Measurements from ENCODE around the gene LTBP1. TPM values are rescaled to one million over a fixed set of nuclear protein-coding genes. Genes with fewer than 3 reads are reported as not detected.

LTBP1 gene
- total and polyA plus RNA-seq, 2 donors (not counting 1 experiment from before 2014, with no cell fraction given), result 0.69 TPM; not detected in 1

GRCh38 chr2:33391529-33392255 lies 444.9 kb downstream of the LTBP1 start:
- Histone ChIP-seq H3K4me1 (ENCODE audit: control insufficient read depth in 2 of 2, insufficient read depth in 2 of 2, low read length in 2 of 2) (no peaks in the 10 kb centered on the region), H4K20me1 (ENCODE audit: control insufficient read depth, insufficient read depth, low read length, poor library complexity, severe bottlenecking) (no peaks in the 10 kb centered on the region), H3K27me3 (replicated peaks in 1 of 4; ENCODE audit: control extremely low read depth in 1 of 4, control insufficient read depth in 3 of 4, insufficient read depth in 4 of 4, low read length in 3 of 4) (no peaks in the 10 kb centered on the region), H3K4me3 (ENCODE audit: control extremely low read depth in 1 of 5, extremely low read depth in 1 of 5, insufficient read depth in 1 of 5, low read depth in 2 of 5, low read length in 4 of 5) (no peak overlapping the region), H3K9me3 (ENCODE audit: control extremely low read depth in 1 of 3, control insufficient read depth in 2 of 3, insufficient read depth in 1 of 3, low read length in 2 of 3) (no peaks in the 10 kb centered on the region), H3K4me2 (replicated peaks; ENCODE audit: low read depth, low read length, poor library complexity, severe bottlenecking) (no peak overlapping the region), H2AFZ (ENCODE audit: insufficient read depth, low read depth, low read length, poor library complexity, severe bottlenecking) (no peak overlapping the region), H3K79me2 (ENCODE audit: control insufficient read depth, insufficient read depth, low read length) (no peaks in the 10 kb centered on the region), H3K27ac (ENCODE audit: low read length in 2 of 2) (no peak overlapping the region), H3K9ac (ENCODE audit: low read length) (no peak overlapping the region), H3K36me3 (replicated peaks in 1 of 2; ENCODE audit: control extremely low read depth in 1 of 2, control insufficient read depth in 1 of 2, extremely low read depth in 1 of 2, insufficient read depth in 2 of 2, low read length in 1 of 2) (no peaks in the 10 kb centered on the region)
- intact Hi-C loops (cut with micrococcal nuclease), result no loop called here
- Mint-ChIP-seq H3K27me3 (no peaks in the 10 kb centered on the region), H3K4me3 (no peak overlapping the region), H3K4me1 (peaks cover 2% of the 10 kb centered on the region), H3K27ac (no peak overlapping the region), H3K9me3 (ENCODE audit: insufficient read depth) (no peaks in the 10 kb centered on the region)
- ATAC-seq (ENCODE audit: low read depth), result no peak
- ChIA-PET POLR2A (no interaction called here), CTCF (no interaction called here)
- WGBS (ENCODE audit: insufficient coverage), result no CpG with 5 or more reads among the region's 5 CpGs
- no peak for TF ChIP-seq EZH2 (IDR thresholded peaks at IDR 0.05; ENCODE audit: borderline replicate concordance, insufficient read depth, low read depth, low read length, poor library complexity, severe bottlenecking)
- no peak for TF ChIP-seq CTCF (IDR thresholded peaks at IDR 0.05)
- no peak for DNase-seq

GRCh38 chr2:33392366-33392765 lies 445.6 kb downstream of the LTBP1 start:
- peaks cover 2% of the 10 kb centered on the region for H3K4me1 Mint-ChIP-seq

More at GRCh38 chr2:33392366-33392765, 445.6 kb downstream of the LTBP1 start:
- H3K27ac ChIP-seq (ENCODE audit: low read length in 2 of 2), result no peak overlapping the region
- H3K79me2 ChIP-seq (ENCODE audit: control insufficient read depth, insufficient read depth, low read length), result no peaks in the 10 kb centered on the region
- H4K20me1 ChIP-seq (ENCODE audit: control insufficient read depth, insufficient read depth, low read length, poor library complexity, severe bottlenecking), result no peaks in the 10 kb centered on the region
- no peak overlapping the region for H3K4me2 ChIP-seq (replicated peaks; ENCODE audit: low read depth, low read length, poor library complexity, severe bottlenecking)
- no peak for DNase-seq
- Mint-ChIP-seq H3K4me3 (no peak overlapping the region), H3K9me3 (ENCODE audit: insufficient read depth) (no peaks in the 10 kb centered on the region), H3K27me3 (no peaks in the 10 kb centered on the region), H3K27ac (no peak overlapping the region)
- no peaks in the 10 kb centered on the region for H3K4me1 ChIP-seq (ENCODE audit: control insufficient read depth in 2 of 2, insufficient read depth in 2 of 2, low read length in 2 of 2)
- ChIA-PET CTCF (no interaction called here), POLR2A (no interaction called here)
- intact Hi-C loops (cut with micrococcal nuclease), result no loop called here
- H3K36me3 ChIP-seq (replicated peaks in 1 of 2; ENCODE audit: control extremely low read depth in 1 of 2, control insufficient read depth in 1 of 2, extremely low read depth in 1 of 2, insufficient read depth in 2 of 2, low read length in 1 of 2), result no peaks in the 10 kb centered on the region
- H3K9ac ChIP-seq (ENCODE audit: low read length), result no peak overlapping the region
- no peak for TF ChIP-seq CTCF (IDR thresholded peaks at IDR 0.05)
- no peak for TF ChIP-seq EZH2 (IDR thresholded peaks at IDR 0.05; ENCODE audit: borderline replicate concordance, insufficient read depth, low read depth, low read length, poor library complexity, severe bottlenecking)
- ATAC-seq (ENCODE audit: low read depth), result no peak
- no peak overlapping the region for H2AFZ ChIP-seq (ENCODE audit: insufficient read depth, low read depth, low read length, poor library complexity, severe bottlenecking)
- no peaks in the 10 kb centered on the region for H3K27me3 ChIP-seq (replicated peaks in 1 of 4; ENCODE audit: control extremely low read depth in 1 of 4, control insufficient read depth in 3 of 4, insufficient read depth in 4 of 4, low read length in 3 of 4)
- H3K4me3 ChIP-seq (ENCODE audit: control extremely low read depth in 1 of 5, extremely low read depth in 1 of 5, insufficient read depth in 1 of 5, low read depth in 2 of 5, low read length in 4 of 5), result no peak overlapping the region
- H3K9me3 ChIP-seq (ENCODE audit: control extremely low read depth in 1 of 3, control insufficient read depth in 2 of 3, insufficient read depth in 1 of 3, low read length in 2 of 3), result no peaks in the 10 kb centered on the region
- whole genome bisulfite sequencing (ENCODE audit: insufficient coverage), result 93% methylated on average over 4 of the region's 4 CpGs
